ENCODE results near the gene TARS3.

DNA sequence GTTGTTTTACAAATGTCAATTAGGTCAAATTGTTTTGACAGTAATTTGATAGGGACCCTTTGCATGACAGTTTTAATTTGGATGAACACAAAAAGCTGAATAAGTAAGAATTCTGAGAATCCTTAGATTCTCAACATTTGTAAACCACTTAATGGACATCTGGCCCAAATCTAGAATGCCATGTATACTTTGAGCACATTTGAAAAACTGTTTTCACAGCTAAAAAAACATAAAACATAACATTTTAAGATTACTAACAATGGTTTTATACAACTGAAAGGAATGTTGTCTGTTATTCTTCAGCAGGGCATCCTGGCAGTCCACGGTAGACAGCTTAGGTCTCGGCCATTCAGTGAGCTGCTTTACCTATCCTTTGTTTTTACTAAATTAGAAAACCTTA, 37.6 kb downstream of the TARS3 start:
- TF ChIP-seq, protein P1, sequence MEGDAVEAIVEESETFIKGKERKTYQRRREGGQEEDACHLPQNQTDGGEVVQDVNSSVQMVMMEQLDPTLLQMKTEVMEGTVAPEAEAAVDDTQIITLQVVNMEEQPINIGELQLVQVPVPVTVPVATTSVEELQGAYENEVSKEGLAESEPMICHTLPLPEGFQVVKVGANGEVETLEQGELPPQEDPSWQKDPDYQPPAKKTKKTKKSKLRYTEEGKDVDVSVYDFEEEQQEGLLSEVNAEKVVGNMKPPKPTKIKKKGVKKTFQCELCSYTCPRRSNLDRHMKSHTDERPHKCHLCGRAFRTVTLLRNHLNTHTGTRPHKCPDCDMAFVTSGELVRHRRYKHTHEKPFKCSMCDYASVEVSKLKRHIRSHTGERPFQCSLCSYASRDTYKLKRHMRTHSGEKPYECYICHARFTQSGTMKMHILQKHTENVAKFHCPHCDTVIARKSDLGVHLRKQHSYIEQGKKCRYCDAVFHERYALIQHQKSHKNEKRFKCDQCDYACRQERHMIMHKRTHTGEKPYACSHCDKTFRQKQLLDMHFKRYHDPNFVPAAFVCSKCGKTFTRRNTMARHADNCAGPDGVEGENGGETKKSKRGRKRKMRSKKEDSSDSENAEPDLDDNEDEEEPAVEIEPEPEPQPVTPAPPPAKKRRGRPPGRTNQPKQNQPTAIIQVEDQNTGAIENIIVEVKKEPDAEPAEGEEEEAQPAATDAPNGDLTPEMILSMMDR (IDR thresholded peaks at IDR 0.05) = no peak
- no peak for TF ChIP-seq POLR2A (IDR thresholded peaks at IDR 0.05)

Measured in Peyer's patch (tissue), 4 donors.